ENCODE data around the gene SLC22A5. TPM values are rescaled to one million over a fixed set of nuclear protein-coding genes. Genes with fewer than 3 reads are reported as not detected.

The SLC22A5 gene
- total and polyA plus RNA-seq, 10 of the 15 experiments (the other 5 are each of a cell fraction or from before 2014, with no cell fraction given): 1.1 to 4.4 (median 2.3) TPM

GRCh38 chr5:132428147-132428482 is 58.6 kb downstream of the SLC22A5 start:
- no peak for FAIRE-seq
- Histone ChIP-seq H2AFZ (ENCODE audit: control insufficient read depth, low read depth, low read length) (no peak overlapping the region), H3K4me3 (0 out of 2 replicates have a peak overlapping the region, but pooled peaks have one; percentile 49), H3K9me3 (replicated peaks; ENCODE audit: control insufficient read depth, insufficient read depth, low read length) (peaks cover 2% of the 10 kb centered on the region; the same call in 2 of the 3 replicates), H3K27ac (ENCODE audit: control insufficient read depth, insufficient read depth) (peak overlapping the region; percentile 94), H3K79me2 (ENCODE audit: control insufficient read depth, insufficient read depth, low read length) (peaks cover 91% of the 10 kb centered on the region), H3K27me3 (replicated peaks in 1 of 2; ENCODE audit: control insufficient read depth in 2 of 2, insufficient read depth in 2 of 2, low read length in 1 of 2) (no peaks in the 10 kb centered on the region), H4K20me1 (ENCODE audit: control insufficient read depth, insufficient read depth) (no peaks in the 10 kb centered on the region), H3K9ac (ENCODE audit: control insufficient read depth, insufficient read depth, low read length) (peak overlapping the region; percentile 87), H3K36me3 (ENCODE audit: control insufficient read depth in 2 of 2, insufficient read depth in 2 of 2, low read length in 1 of 2) (peaks cover 8 to 22% of the 10 kb centered on the region in 2 experiments; a peak in 3 of 4 replicates), H3K4me1 (ENCODE audit: control insufficient read depth, insufficient read depth, low read length) (peaks cover 79% of the 10 kb centered on the region), H3K4me2 (ENCODE audit: control insufficient read depth, insufficient read depth) (peak overlapping the region; percentile 77)
- intact Hi-C loops (cut with micrococcal nuclease; ENCODE audit: unreplicated experiment): no loop called here
- no peak for ATAC-seq
- ChIA-PET RAD21 (ENCODE audit: unreplicated experiment) (interaction anchor here (0.8 to 12.5 kb wide), 8 partner anchors 10 to 379 kb away, joined by 3 to 453 read pairs (median 84); partner anchors contain the start of gene IRF1), POLR2A (interaction anchor here (1.4 to 11.2 kb wide), 6 partner anchors 8 to 61 kb away, joined by 6 to 389 read pairs (median 94); partner anchors contain the start of gene IRF1), CTCF (interaction anchor here (1.2 to 11.0 kb wide), 9 partner anchors 9 to 73 kb away, joined by 3 to 184 read pairs (median 35); partner anchors contain the start of gene IRF1), SMC1A (ENCODE audit: uncharacterized antibody, unreplicated experiment) (interaction anchor here (0.6 to 18.8 kb wide), 13 partner anchors 8 to 381 kb away, joined by 3 to 300 read pairs (median 19); partner anchors contain the start of gene IRF1)
- no TSS peak for BruUV-seq (replicated peaks)
- TF ChIP-seq EED (IDR thresholded peaks at IDR 0.05; ENCODE audit: low read depth): peak; percentile 52; the same call in 1 of the 2 replicates
- TF ChIP-seq SRF (IDR thresholded peaks at IDR 0.05; ENCODE audit: low read depth in 2 of 2, low read length in 2 of 2): no peak
- in situ Hi-C loops (cut with MboI): no loop called here
- no peak for DNase-seq (ENCODE audit: low read depth, low spot score)

DNA sequence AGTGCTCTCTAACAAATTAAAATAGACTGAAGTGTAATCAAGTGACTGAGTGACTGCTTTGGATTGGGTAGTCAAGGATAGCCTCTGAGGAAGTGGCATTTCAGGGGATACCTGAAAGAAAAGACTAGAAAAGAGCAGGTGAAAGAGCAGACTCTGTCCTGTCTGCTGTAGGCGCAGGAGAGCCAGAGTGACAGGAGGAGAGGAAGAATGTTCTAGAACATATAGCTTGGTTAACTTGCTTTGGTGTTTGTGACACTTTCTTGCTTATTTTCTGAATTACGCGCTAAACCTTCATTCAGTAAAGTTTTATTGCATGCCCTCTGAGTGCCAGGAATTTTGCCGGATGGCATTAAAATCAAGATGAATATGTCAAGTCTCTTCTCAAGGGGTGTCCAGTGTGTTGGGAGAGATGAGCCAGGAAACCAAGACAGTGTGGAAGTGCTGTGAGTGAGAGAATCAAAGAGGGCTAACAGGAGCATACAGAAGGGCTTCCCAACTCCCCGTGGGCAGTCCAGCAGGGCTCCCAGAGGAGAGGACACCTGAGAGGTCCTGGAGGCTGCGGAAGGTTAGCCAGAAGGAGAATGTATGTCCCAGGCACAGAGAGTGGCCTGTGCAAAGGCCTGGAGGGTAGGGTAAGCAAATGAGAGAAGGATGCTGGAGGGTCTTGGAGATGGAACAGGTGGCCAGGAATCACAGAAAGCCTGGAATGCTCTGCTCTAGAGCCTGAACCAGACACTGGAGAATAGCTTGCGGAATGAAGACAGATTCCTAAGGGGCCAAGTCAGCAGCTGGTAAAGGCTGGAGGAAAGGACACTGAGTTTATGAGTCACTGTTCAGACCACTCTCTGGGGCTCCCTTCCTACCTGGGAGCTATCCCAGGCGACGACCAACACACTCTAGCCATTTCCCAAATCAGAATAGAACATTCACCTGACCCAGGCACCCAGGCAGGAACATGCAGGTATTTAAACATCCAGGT is 59.3 kb downstream of the SLC22A5 start:
- WGBS (ENCODE audit: insufficient coverage, insufficient replicate concordance, low lambda C conversion rate, missing lambda C conversion rate): 95% methylated on average over 9 of the region's 9 CpGs
- ChIA-PET CTCF (interaction anchor here (0.7 to 11.0 kb wide), 11 partner anchors 8 to 72 kb away, joined by 3 to 184 read pairs (median 10); partner anchors contain the start of gene IRF1), SMC1A (ENCODE audit: uncharacterized antibody, unreplicated experiment) (interaction anchor here (1.1 to 18.8 kb wide), 12 partner anchors 8 to 70 kb away, joined by 4 to 300 read pairs (median 36); partner anchors contain the start of gene IRF1), RAD21 (ENCODE audit: unreplicated experiment) (interaction anchor here (0.8 to 12.5 kb wide), 10 partner anchors 8 to 379 kb away, joined by 3 to 453 read pairs (median 30); partner anchors contain the start of gene IRF1), POLR2A (interaction anchor here (0.9 to 11.2 kb wide), 12 partner anchors 7 to 61 kb away, joined by 3 to 389 read pairs (median 16); partner anchors contain the start of gene IRF1)
- peaks cover 88% of the 10 kb centered on the region for H3K79me2 ChIP-seq (ENCODE audit: control insufficient read depth, insufficient read depth, low read length)
- H3K9ac ChIP-seq (ENCODE audit: control insufficient read depth, insufficient read depth, low read length): peak overlapping the region; percentile 87; the same call in 1 of the 2 replicates
- intact Hi-C loops (cut with micrococcal nuclease; ENCODE audit: unreplicated experiment) (no loop called here), in situ Hi-C loops (cut with MboI) (no loop called here)
- H3K4me2 ChIP-seq (ENCODE audit: control insufficient read depth, insufficient read depth): peak overlapping the region; percentile 77
- BruUV-seq (replicated peaks): no TSS peak
- H4K20me1 ChIP-seq (ENCODE audit: control insufficient read depth, insufficient read depth): no peaks in the 10 kb centered on the region
- no peak overlapping the region for H2AFZ ChIP-seq (ENCODE audit: control insufficient read depth, low read depth, low read length)
- FAIRE-seq (no peak), ATAC-seq (no peak), DNase-seq (ENCODE audit: low read depth, low spot score) (no peak)
- peaks cover 8 to 20% of the 10 kb centered on the region in 2 experiments; a peak in 3 of 4 replicates for H3K36me3 ChIP-seq (ENCODE audit: control insufficient read depth in 2 of 2, insufficient read depth in 2 of 2, low read length in 1 of 2)
- TF ChIP-seq SMARCA5 (IDR thresholded peaks at IDR 0.05) (no peak), SUPT20H (IDR thresholded peaks at IDR 0.05; ENCODE audit: borderline replicate concordance, control insufficient read depth, low read depth, low read length) (no peak), MXI1 (IDR thresholded peaks at IDR 0.05; ENCODE audit: low read depth, low read length) (no peak), PAX8 (IDR thresholded peaks at IDR 0.05) (no peak), CBX5 (IDR thresholded peaks at IDR 0.05; ENCODE audit: low read depth) (no peak), JUNB (IDR thresholded peaks at IDR 0.05) (no peak)
- no peaks in the 10 kb centered on the region for H3K27me3 ChIP-seq (replicated peaks in 1 of 2; ENCODE audit: control insufficient read depth in 2 of 2, insufficient read depth in 2 of 2, low read length in 1 of 2)
- H3K9me3 ChIP-seq (replicated peaks; ENCODE audit: control insufficient read depth, insufficient read depth, low read length): peaks cover 2% of the 10 kb centered on the region; the same call in 2 of the 3 replicates
- peaks cover 73% of the 10 kb centered on the region for H3K4me1 ChIP-seq (ENCODE audit: control insufficient read depth, insufficient read depth, low read length)
- peak overlapping the region; percentile 94 for H3K27ac ChIP-seq (ENCODE audit: control insufficient read depth, insufficient read depth)
- no peak overlapping the region for H3K4me3 ChIP-seq

Measured in GM12878 (cell line).